Neural progenitor cell (in vitro differentiated cells): ENCODE results near the gene SNX9.

Experiments used
- CTCF ChIP-seq: fragments of 200-600 bp; sonication (generic); IDR thresholded peaks from 2 replicates; pipeline ENCODE4 v1.5.1; 2017; ENCODE audit warnings: antibody characterized with exemption, mild to moderate bottlenecking
- EZH2 ChIP-seq: fragments of 200-600 bp; sonication (generic); IDR thresholded peaks from 2 replicates; pipeline ENCODE4 v1.6.1; 2017; ENCODE audit warnings: antibody characterized with exemption, mild to moderate bottlenecking, moderate library complexity
- EZH2phosphoT487 ChIP-seq: fragments of 200-600 bp; sonication (generic); IDR thresholded peaks from 2 replicates; pipeline ENCODE4 v1.6.1; 2017; ENCODE audit warnings: antibody characterized with exemption

DNA sequence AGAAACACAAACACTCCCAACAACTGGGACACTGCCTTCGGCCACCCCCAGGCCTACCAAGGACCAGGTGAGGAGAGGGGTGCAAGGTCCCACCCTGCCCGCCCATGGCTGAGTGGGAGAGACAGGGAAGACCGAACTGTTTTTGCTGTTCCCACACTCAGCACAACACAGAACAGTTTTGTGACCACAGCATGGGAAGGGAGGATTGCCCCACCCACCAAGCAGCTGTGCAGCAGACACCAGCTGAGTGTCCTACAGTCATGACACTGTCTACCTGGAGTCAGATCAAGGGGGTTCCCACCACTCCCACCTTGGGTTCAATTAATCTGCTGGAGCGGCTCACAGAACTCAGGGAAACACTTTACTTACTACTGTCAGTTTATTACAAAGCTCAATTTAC, 73.9 kb downstream of the SNX9 start:
- TF ChIP-seq CTCF (no peak), EZH2phosphoT487 (no peak), EZH2 (no peak)
